KMS-11 (cell line): ENCODE results near the gene RASSF10.

Experiments used
- H2AFZ ChIP-seq: fragments of 200-600 bp; sonication (generic); 2 replicates; pipeline ENCODE4 v1.6.1; 2016; ENCODE audit warnings: antibody characterized with exemption, mixed run types, low read depth
- H3K27ac ChIP-seq: fragments of 200-600 bp; sonication (generic); 2 replicates; pipeline ENCODE4 v1.6.1; 2016; ENCODE audit warnings: mild to moderate bottlenecking, mixed run types
- H3K27me3 ChIP-seq: fragments of 200-600 bp; sonication (generic); 2 replicates; pipeline ENCODE4 v1.6.1; 2017; ENCODE audit warnings: mild to moderate bottlenecking, low read depth, mixed run types, moderate library complexity; ENCODE audit not compliant: insufficient read depth
- H3K36me3 ChIP-seq: fragments of 200-600 bp; sonication (generic); 2 replicates; pipeline ENCODE4 v1.6.1; 2017; ENCODE audit warnings: mild to moderate bottlenecking, mixed run types; ENCODE audit not compliant: insufficient read depth
- H3K4me1 ChIP-seq: fragments of 200-600 bp; sonication (generic); 2 replicates; pipeline ENCODE4 v1.6.1; 2016; ENCODE audit warnings: mild to moderate bottlenecking, low read depth, mixed run types; ENCODE audit not compliant: poor library complexity, severe bottlenecking
- H3K4me2 ChIP-seq: fragments of 200-600 bp; sonication (generic); 2 replicates; pipeline ENCODE4 v1.7.0; 2016; ENCODE audit warnings: mild to moderate bottlenecking, mixed run types
- H3K4me3 ChIP-seq: fragments of 200-600 bp; sonication (generic); IDR thresholded peaks from 2 replicates; pipeline ENCODE4 v1.6.1; 2017; ENCODE audit warnings: low read depth, low read length, mixed read lengths; ENCODE audit not compliant: insufficient read depth
- H3K79me2 ChIP-seq: fragments of 200-600 bp; sonication (generic); 2 replicates; pipeline ENCODE4 v1.6.1; 2016; ENCODE audit warnings: low read depth, mixed run types; ENCODE audit not compliant: insufficient read depth
- H3K9ac ChIP-seq: fragments of 200-600 bp; sonication (generic); 2 replicates; pipeline ENCODE4 v1.6.1; 2016; ENCODE audit warnings: mild to moderate bottlenecking, mixed run types
- H4K20me1 ChIP-seq: fragments of 200-600 bp; sonication (generic); 2 replicates; pipeline ENCODE4 v1.6.1; 2016; ENCODE audit warnings: mild to moderate bottlenecking, mixed run types; ENCODE audit not compliant: insufficient read depth
- CTCF ChIP-seq: fragments of 200-600 bp; sonication (generic); conservative IDR thresholded peaks from 2 replicates; pipeline ENCODE4 v1.6.1; 2017; ENCODE audit warnings: low read depth, mild to moderate bottlenecking, antibody characterized with exemption, low read length, moderate library complexity, mixed read lengths

Gene RASSF10

GRCh38 chr11:13061294-13061990 is 52.3 kb downstream of the RASSF10 start:
- H3K4me2 ChIP-seq = no peak overlapping the region
- no peak overlapping the region for H3K4me3 ChIP-seq
- no peaks in the 10 kb centered on the region for H3K27me3 ChIP-seq
- no peak for TF ChIP-seq CTCF
- H3K4me1 ChIP-seq = no peaks in the 10 kb centered on the region
- H3K36me3 ChIP-seq = no peaks in the 10 kb centered on the region
- H3K27ac ChIP-seq = no peak overlapping the region
- no peak overlapping the region for H2AFZ ChIP-seq
- no peaks in the 10 kb centered on the region for H3K79me2 ChIP-seq
- no peaks in the 10 kb centered on the region for H4K20me1 ChIP-seq
- H3K9ac ChIP-seq = no peak overlapping the region
